CD4-positive, CD25-positive, alpha-beta regulatory T cell (primary cell): ENCODE results near the gene TCEANC2. TPM values are rescaled to one million over a fixed set of nuclear protein-coding genes. Genes with fewer than 3 reads are reported as not detected.
"Not testable (repeated sequence)": the region's sequence is repeated elsewhere in the genome, so short reads cannot be mapped to it uniquely, and the experiment has no call there.

Experiments
- ATAC-seq, 2 donors: fragments of 150-1000 bp; cut with Tn5 transposase; one replicate each; pipeline ENCODE4 v1.10.0; 2021; ENCODE audit warnings: low read depth in 2 of 2, moderate number of reproducible peaks in 2 of 2, moderate library complexity in 1 of 2
- DNase-seq, 3 donors: peaks; one replicate each; pipeline versions ENCODE4 v3.0.0 to v3.0.0-alpha.2; 2012 to 2022; ENCODE audit warnings: mixed read lengths in 1 of 3
- H3K27ac ChIP-seq: one replicate; pipeline ENCODE4 v1.7.0; 2013; ENCODE audit warnings: mild to moderate bottlenecking, low read length; ENCODE audit not compliant: insufficient read depth, poor library complexity, severe bottlenecking
- H3K27me3 ChIP-seq: one replicate; pipeline ENCODE4 v1.7.0; 2013; ENCODE audit warnings: low read length; ENCODE audit not compliant: control insufficient read depth, insufficient read depth
- H3K36me3 ChIP-seq: one replicate; pipeline ENCODE4 v1.7.0; 2013; ENCODE audit warnings: mild to moderate bottlenecking, low read length, moderate library complexity; ENCODE audit not compliant: control insufficient read depth, insufficient read depth
- H3K4me1 ChIP-seq: 2 replicates; pipeline ENCODE4 v1.7.0; 2013; ENCODE audit warnings: mild to moderate bottlenecking, low read length; ENCODE audit not compliant: insufficient read depth, control insufficient read depth, poor library complexity, severe bottlenecking
- H3K4me3 ChIP-seq: one replicate; pipeline ENCODE4 v1.7.0; 2013; ENCODE audit warnings: low read depth, mild to moderate bottlenecking, low read length, moderate library complexity
- H3K9me3 ChIP-seq, 2 experiments: 1 replicate in 1 of 2; 2 replicates in 1 of 2; pipeline ENCODE4 v1.7.0; 2013; ENCODE audit warnings: low read length in 2 of 2, mild to moderate bottlenecking in 1 of 2, moderate library complexity in 1 of 2; ENCODE audit not compliant: control insufficient read depth in 2 of 2
- H3K27ac Mint-ChIP-seq, 3 donors: one replicate each; pipeline ENCODE4 v1.8.0; 2020 to 2022; ENCODE audit warnings: mild to moderate bottlenecking in 3 of 3, mixed read lengths in 3 of 3, moderate library complexity in 2 of 3
- H3K27me3 Mint-ChIP-seq: one replicate; pipeline ENCODE4 v1.8.0; 2022; ENCODE audit warnings: mild to moderate bottlenecking, mixed read lengths
- H3K36me3 Mint-ChIP-seq: one replicate; pipeline ENCODE4 v1.8.0; 2020; ENCODE audit warnings: mixed read lengths
- H3K4me1 Mint-ChIP-seq, 4 donors: one replicate each; pipeline ENCODE4 v1.8.0; 2020 to 2022; ENCODE audit warnings: mixed read lengths in 4 of 4, mild to moderate bottlenecking in 1 of 4
- H3K4me3 Mint-ChIP-seq, 4 donors: one replicate each; pipeline ENCODE4 v1.8.0; 2020 to 2022; ENCODE audit warnings: mild to moderate bottlenecking in 4 of 4, mixed read lengths in 4 of 4, moderate library complexity in 3 of 4
- H3K9me3 Mint-ChIP-seq, 7 donors: one replicate each; pipeline ENCODE4 v1.8.0; 2020 to 2022; ENCODE audit warnings: mixed read lengths in 7 of 7, mild to moderate bottlenecking in 3 of 7, moderate library complexity in 2 of 7
- polyA plus RNA-seq, 4 donors: library from polyadenylated mRNA; unstranded; fragments of 300-500 nt; fragmentation: Illumina TruSeq; gene quantifications; one replicate each; pipeline ENCODE4 v1.2.3, GENCODE V29; 2021
- total RNA-seq: library from RNA; stranded (reverse); gene quantifications from one replicate; pipeline ENCODE4 v1.2.3, GENCODE V29; 2022

TCEANC2 gene
- total RNA-seq: 8.4 TPM
- 1 to 10 TPM; 3.6 to 6.9 (median 6.2) TPM for polyA plus RNA-seq

DNA sequence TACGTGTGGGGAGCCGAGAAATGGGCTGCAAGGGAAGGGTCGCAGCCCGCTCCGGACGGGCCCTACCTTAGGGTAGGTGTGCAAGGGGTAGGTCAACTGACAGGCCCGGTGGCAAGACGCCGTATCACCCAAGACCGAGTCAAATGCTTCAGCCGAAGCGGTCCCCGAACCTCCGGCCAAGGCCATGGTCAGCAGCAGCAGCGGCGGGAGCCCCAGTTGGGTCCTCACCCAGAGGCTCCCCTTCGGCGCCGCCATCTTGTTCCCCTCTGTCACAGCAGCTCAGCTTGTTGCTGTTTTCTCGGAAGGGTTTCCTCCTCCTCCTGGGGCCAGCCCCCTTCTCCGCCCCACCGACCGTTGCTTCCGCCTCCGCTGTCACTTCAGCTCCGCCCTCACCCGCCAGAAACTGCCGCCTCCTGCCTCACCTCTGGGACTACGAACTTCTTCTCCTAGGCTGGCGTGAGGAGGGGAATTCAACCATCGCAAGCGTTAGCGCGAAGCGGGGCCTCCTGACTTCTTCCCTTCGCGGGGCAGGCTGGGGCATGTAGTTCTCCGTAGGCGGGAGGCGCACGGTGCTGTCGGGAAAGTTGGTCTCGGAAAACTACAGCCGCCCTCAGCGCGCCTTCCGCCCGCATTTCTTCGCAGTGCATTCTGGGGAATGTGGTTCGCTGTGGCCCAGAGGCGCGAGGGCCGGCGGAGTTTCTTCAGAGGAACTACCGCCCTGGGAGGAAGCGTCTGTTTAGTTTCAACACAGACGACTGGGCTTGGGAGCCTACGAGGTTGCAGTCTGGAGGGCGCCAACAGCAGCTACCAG lies at the start of gene TCEANC2, which contains the start of gene TMEM59:
Gene TCEANC2, plus strand, starts transcription at position 675 of the 811 bp plus-strand sequence. CDS start 815 bp downstream, outside the sequence.
Gene TMEM59, minus strand, starts transcription at position 271 of the 811 bp plus-strand sequence. Its CDS starts 16 bp downstream, at position 255.
- no peak within 1 kb of the TSS for H3K27ac Mint-ChIP-seq
- Histone ChIP-seq H3K4me3 (peak within 1 kb of the TSS; percentile 98), H3K27ac (peak within 1 kb of the TSS; percentile 93), H3K4me1 (peaks cover 64% of the 10 kb centered on the region), H3K9me3 (no peaks in the 10 kb centered on the region), H3K36me3 (peaks cover 10% of the 10 kb centered on the region), H3K27me3 (no peaks in the 10 kb centered on the region)
- H3K9me3 Mint-ChIP-seq: no peaks in the 10 kb centered on the region
- peaks cover 7 to 59% (median 41%) of the 10 kb centered on the region in 4 donors for H3K4me1 Mint-ChIP-seq
- ATAC-seq: peak; percentile 94 to 95
- no peaks in the 10 kb centered on the region for H3K27me3 Mint-ChIP-seq
- peaks cover 23% of the 10 kb centered on the region for H3K36me3 Mint-ChIP-seq
- no peak within 1 kb of the TSS for H3K4me3 Mint-ChIP-seq
- DNase-seq: peak; percentile 96 to 100 (median 98)

DNA sequence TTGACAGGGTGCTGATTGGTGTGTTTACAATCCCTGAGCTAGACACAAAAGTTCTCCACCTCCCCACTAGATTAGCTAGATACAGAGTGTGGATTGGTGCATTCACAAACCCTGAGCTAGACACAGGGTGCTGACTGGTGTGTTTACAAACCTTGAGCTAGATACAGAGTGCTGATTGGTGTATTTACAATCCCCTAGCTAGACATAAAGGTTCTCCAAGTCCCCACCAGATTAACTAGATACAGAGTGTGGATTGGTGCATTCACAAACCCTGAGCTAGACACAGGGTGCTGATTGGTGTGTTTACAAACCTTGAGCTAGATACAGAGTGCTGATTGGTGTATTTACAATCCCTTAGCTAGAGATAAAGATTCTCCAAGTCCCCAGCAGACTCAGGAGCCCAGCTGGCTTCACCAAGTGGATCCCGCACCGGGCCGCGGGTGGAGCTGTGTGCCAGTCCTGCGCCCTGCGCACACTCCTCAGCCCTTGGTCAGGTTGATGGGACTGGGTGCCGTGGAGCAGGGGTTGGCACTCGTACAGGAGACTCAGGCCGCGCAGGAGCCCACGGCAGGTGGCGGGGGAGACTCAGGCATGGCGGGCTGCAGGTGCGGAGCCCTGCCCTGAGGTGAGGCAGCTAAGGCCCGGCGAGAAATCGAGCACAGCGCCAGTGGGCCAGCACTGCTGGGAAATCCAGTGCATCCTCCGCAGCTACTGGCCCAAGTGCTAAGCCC lies 49.5 kb upstream of the TCEANC2 start:
- H3K27me3 Mint-ChIP-seq, H3K9me3 Mint-ChIP-seq, H3K4me1 Mint-ChIP-seq, H3K9me3 ChIP-seq, H3K27ac Mint-ChIP-seq, H3K36me3 ChIP-seq, H3K4me3 ChIP-seq, H3K36me3 Mint-ChIP-seq, H3K4me3 Mint-ChIP-seq, DNase-seq, H3K4me1 ChIP-seq, H3K27me3 ChIP-seq, ATAC-seq, H3K27ac ChIP-seq: not testable (repeated sequence)

DNA sequence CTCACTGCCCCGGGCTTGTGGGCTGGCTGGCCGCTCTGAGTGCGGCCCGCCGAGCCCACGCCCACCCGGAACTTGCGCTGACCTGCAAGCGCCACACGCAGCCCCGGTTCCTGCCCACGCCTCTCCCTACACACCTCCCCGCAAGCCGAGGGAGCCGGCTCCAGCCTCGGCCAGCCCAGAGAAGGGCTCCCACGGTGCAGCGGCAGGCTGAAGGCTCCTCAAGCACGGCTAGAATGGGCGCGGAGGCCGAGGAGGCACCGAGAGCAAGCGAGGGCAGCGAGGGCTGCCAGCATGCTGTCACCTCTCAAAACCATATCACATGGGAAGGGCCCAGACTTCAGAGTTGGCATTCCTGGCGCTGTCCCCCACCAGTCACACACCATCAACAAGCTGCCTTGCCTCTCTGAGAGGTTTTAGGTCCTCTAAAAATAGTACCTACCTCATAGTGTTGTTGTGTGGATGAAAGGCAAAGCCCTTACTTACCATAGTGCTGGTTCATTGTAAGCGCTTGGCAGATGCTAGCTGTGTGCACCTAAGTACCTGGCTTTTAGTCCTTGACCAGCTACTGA lies 48.8 kb upstream of the TCEANC2 start:
- no peak for DNase-seq
- Mint-ChIP-seq H3K9me3 (peaks cover 0 to 2% (median 0%) of the 10 kb centered on the region in 7 donors), H3K4me3 (no peak overlapping the region), H3K27ac (no peak overlapping the region), H3K36me3 (no peaks in the 10 kb centered on the region), H3K27me3 (no peaks in the 10 kb centered on the region), H3K4me1 (no peaks in the 10 kb centered on the region)
- no peaks in the 10 kb centered on the region for H3K27me3 ChIP-seq
- H3K36me3 ChIP-seq: no peaks in the 10 kb centered on the region
- no peaks in the 10 kb centered on the region for H3K4me1 ChIP-seq
- H3K4me3 ChIP-seq: no peak overlapping the region
- no peaks in the 10 kb centered on the region for H3K9me3 ChIP-seq
- ATAC-seq: no peak
- no peak overlapping the region for H3K27ac ChIP-seq

DNA sequence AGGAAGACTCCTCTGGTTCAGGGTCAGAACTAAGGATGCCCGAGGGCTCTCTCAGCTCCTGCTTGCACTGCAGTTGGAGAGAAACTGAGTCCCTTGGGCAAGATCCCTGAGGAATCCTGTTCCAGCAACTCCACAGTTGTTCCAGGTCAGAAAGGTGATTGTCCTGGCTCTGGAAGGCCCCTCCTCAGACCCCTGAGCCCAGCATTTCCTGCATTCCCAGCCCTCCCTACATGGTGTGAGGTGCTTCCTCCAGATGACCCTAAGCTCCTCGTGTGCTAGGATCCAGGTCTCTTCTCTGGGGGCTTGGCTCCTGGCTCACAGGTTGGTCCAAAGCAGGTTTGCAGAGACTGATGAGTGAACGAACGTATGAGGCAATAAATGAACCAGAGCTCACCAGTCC lies 46.9 kb upstream of the TCEANC2 start:
- no peak overlapping the region for H3K27ac Mint-ChIP-seq
- H3K4me1 Mint-ChIP-seq: no peaks in the 10 kb centered on the region
- no peaks in the 10 kb centered on the region for H3K36me3 Mint-ChIP-seq
- no peaks in the 10 kb centered on the region for H3K36me3 ChIP-seq
- no peak overlapping the region for H3K4me3 ChIP-seq
- no peaks in the 10 kb centered on the region for H3K27me3 ChIP-seq
- H3K9me3 Mint-ChIP-seq: peaks cover 0 to 4% (median 0%) of the 10 kb centered on the region in 7 donors
- no peaks in the 10 kb centered on the region for H3K4me1 ChIP-seq
- H3K9me3 ChIP-seq: no peaks in the 10 kb centered on the region
- H3K27ac ChIP-seq: no peak overlapping the region
- H3K4me3 Mint-ChIP-seq: no peak overlapping the region
- H3K27me3 Mint-ChIP-seq: peaks cover 4% of the 10 kb centered on the region
- no peak for ATAC-seq
- DNase-seq: no peak

DNA sequence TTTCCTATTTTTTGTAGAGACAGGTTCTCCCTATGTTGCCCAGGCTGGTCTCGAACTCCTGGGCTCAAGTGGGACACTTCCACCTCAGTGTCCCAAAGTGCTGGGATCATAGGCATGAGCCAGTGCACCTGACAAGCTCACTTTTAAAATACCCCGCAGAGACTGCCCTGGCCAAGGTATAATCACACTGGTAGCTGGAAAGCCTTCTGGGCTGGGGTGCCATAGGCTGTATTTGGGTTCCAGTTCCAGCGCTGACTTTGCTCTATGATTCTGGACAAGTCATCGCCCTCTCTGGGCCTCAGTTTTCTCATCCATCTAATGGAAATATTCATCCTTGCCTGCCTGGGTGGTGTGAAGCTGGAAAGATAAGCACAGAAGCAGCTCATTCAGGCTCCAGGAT lies 45.8 kb upstream of the TCEANC2 start:
- peaks cover 4% of the 10 kb centered on the region for H3K27me3 Mint-ChIP-seq
- no peaks in the 10 kb centered on the region for H3K4me1 ChIP-seq
- no peaks in the 10 kb centered on the region for H3K36me3 ChIP-seq
- H3K36me3 Mint-ChIP-seq: no peaks in the 10 kb centered on the region
- no peak overlapping the region for H3K27ac ChIP-seq
- no peaks in the 10 kb centered on the region for H3K9me3 ChIP-seq
- H3K4me3 Mint-ChIP-seq: no peak overlapping the region
- no peak for DNase-seq
- ATAC-seq: no peak
- no peak overlapping the region for H3K4me3 ChIP-seq
- H3K27me3 ChIP-seq: no peaks in the 10 kb centered on the region
- peaks cover 0 to 4% (median 0%) of the 10 kb centered on the region in 7 donors for H3K9me3 Mint-ChIP-seq
- no peaks in the 10 kb centered on the region for H3K4me1 Mint-ChIP-seq
- H3K27ac Mint-ChIP-seq: no peak overlapping the region

DNA sequence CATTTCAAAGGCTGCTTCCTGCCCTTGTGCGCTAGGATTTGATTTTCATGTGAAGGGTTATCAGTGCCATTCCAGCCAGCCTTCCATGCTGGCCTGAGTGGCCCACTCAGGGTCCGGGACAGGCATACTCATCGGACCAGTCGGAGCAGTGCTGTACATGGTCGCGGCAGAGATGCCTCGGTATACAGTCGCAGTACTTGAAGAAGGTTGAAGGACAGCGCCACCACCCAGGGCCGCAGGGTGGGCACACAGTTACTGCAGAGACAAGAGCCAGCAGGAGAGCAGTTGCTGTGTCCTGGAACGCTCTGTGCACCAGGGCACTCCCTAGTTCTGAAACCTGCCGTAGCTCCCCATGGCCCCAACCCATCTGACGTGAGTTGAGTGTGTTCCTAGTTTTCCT lies 44.5 kb upstream of the TCEANC2 start:
- Histone ChIP-seq H3K36me3 (no peaks in the 10 kb centered on the region), H3K27ac (no peak overlapping the region), H3K27me3 (no peaks in the 10 kb centered on the region), H3K4me3 (no peak overlapping the region), H3K4me1 (no peaks in the 10 kb centered on the region), H3K9me3 (no peaks in the 10 kb centered on the region)
- H3K9me3 Mint-ChIP-seq: peaks cover 0 to 4% (median 0%) of the 10 kb centered on the region in 7 donors
- H3K4me3 Mint-ChIP-seq: no peak overlapping the region
- H3K36me3 Mint-ChIP-seq: no peaks in the 10 kb centered on the region
- DNase-seq (no peak), ATAC-seq (no peak)
- H3K27ac Mint-ChIP-seq: no peak overlapping the region
- H3K27me3 Mint-ChIP-seq: peaks cover 8% of the 10 kb centered on the region
- H3K4me1 Mint-ChIP-seq: no peaks in the 10 kb centered on the region

DNA sequence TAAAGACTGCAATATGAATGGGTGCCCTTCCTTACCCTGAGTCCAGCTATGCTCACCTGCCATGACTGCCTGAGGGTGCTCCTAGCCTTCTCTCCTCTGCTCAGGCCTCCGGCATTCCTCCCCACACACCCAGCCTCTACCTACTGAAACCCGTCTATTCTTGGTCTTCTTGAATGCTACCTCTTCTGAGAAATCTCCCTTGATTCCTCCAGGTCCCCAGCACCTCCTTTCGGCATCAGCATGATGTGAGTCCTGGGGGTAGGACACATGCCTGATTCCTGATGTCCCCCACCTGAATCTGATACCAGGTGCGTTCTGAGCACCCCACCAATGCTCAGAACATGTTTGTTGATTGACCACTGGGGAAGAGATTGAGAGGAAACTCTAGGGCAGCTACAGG lies 44.0 kb upstream of the TCEANC2 start:
- DNase-seq (no peak), ATAC-seq (no peak)
- Histone ChIP-seq H3K27ac (no peak overlapping the region), H3K4me3 (no peak overlapping the region), H3K9me3 (no peaks in the 10 kb centered on the region), H3K36me3 (no peaks in the 10 kb centered on the region), H3K4me1 (no peaks in the 10 kb centered on the region), H3K27me3 (no peaks in the 10 kb centered on the region)
- Mint-ChIP-seq H3K4me1 (no peaks in the 10 kb centered on the region), H3K4me3 (no peak overlapping the region), H3K27ac (peak overlapping the region in 1 of 3 donors; percentile 81), H3K9me3 (peaks cover 0 to 4% (median 0%) of the 10 kb centered on the region in 7 donors), H3K27me3 (peaks cover 8% of the 10 kb centered on the region), H3K36me3 (no peaks in the 10 kb centered on the region)
